ENCODE data around the gene ATP5PO.

- TF ChIP-seq CTCF (IDR thresholded peaks at IDR 0.05; ENCODE audit: low read depth, low read length, poor library complexity, severe bottlenecking) (no peak), EZH2phosphoT487 (IDR thresholded peaks at IDR 0.05; ENCODE audit: borderline replicate concordance, low read length) (no peak)
Observed at GRCh38 chr21:33870768-33871167, 44.8 kb downstream of the ATP5PO start.

All from DOHH2 (cell line).